Keratinocyte (primary cell): ENCODE measurements around the gene AP4B1. TPM values are rescaled to one million over a fixed set of nuclear protein-coding genes. Genes with fewer than 3 reads are reported as not detected.

Experiments used
- DNase-seq: peaks from one replicate; pipeline ENCODE4 v3.0.0-alpha.2; 2011; ENCODE audit warnings: low read depth, missing footprints, low spot score
- FAIRE-seq: peaks from 2 replicates; lab custom pipeline; 2011; peaks lifted over from hg19 to GRCh38; lab: Jason Lieb, UNC
- H2AFZ ChIP-seq: 2 replicates; pipeline ENCODE4 v1.6.0; 2012; ENCODE audit warnings: low read length, control low read depth, inconsistent platforms; ENCODE audit not compliant: control insufficient read depth
- H3K27ac ChIP-seq: 2 replicates; pipeline ENCODE4 v1.5.1; 2011; ENCODE audit warnings: low read length; ENCODE audit not compliant: control insufficient read depth, insufficient read depth
- H3K27me3 ChIP-seq: 3 replicates; pipeline ENCODE4 v1.6.0; 2011; ENCODE audit warnings: low read length; ENCODE audit not compliant: control insufficient read depth, insufficient read depth; ENCODE audit errors: extremely low read depth
- H3K36me3 ChIP-seq, 2 experiments: 2 replicates in 1 of 2; 3 replicates in 1 of 2; pipeline ENCODE4 v1.5.1; 2011; ENCODE audit warnings: low read length in 2 of 2, mild to moderate bottlenecking in 1 of 2; ENCODE audit not compliant: control insufficient read depth in 2 of 2, insufficient read depth in 2 of 2; ENCODE audit errors: extremely low read depth in 1 of 2
- H3K4me1 ChIP-seq: 3 replicates; pipeline ENCODE4 v1.5.1; 2011; ENCODE audit warnings: low read length; ENCODE audit not compliant: control insufficient read depth, insufficient read depth; ENCODE audit errors: extremely low read depth
- H3K4me2 ChIP-seq: 3 replicates; pipeline ENCODE4 v1.6.0; 2011; ENCODE audit warnings: low read depth, low read length; ENCODE audit not compliant: control insufficient read depth, insufficient read depth; ENCODE audit errors: extremely low read depth
- H3K4me3 ChIP-seq, 3 experiments: fragments of 200-600 bp in 1 of 3; sonication (generic) in 1 of 3; 2 replicates in 2 of 3; 3 replicates in 1 of 3; pipeline ENCODE4 v1.5.1; 2011 to 2016; ENCODE audit warnings: low read length in 3 of 3, mild to moderate bottlenecking in 3 of 3, control low read depth in 2 of 3, inconsistent platforms in 1 of 3, low read depth in 1 of 3, mixed read lengths in 1 of 3, mixed run types in 1 of 3, moderate library complexity in 1 of 3; ENCODE audit not compliant: control insufficient read depth in 2 of 3, insufficient read depth in 2 of 3; ENCODE audit errors: extremely low read depth in 1 of 3
- H3K79me2 ChIP-seq: 2 replicates; pipeline ENCODE4 v1.6.0; 2012; ENCODE audit warnings: low read length; ENCODE audit not compliant: control insufficient read depth, insufficient read depth
- H3K9ac ChIP-seq: 3 replicates; pipeline ENCODE4 v1.6.0; 2011; ENCODE audit warnings: low read length; ENCODE audit not compliant: control insufficient read depth, insufficient read depth; ENCODE audit errors: extremely low read depth
- H3K9me1 ChIP-seq: 3 replicates; pipeline ENCODE4 v1.6.0; 2011; ENCODE audit warnings: low read length; ENCODE audit not compliant: control insufficient read depth, insufficient read depth; ENCODE audit errors: extremely low read depth
- H3K9me3 ChIP-seq: 2 replicates; pipeline ENCODE4 v1.5.1; 2012; ENCODE audit warnings: low read depth, low read length; ENCODE audit not compliant: control insufficient read depth
- H4K20me1 ChIP-seq: 3 replicates; pipeline ENCODE4 v1.6.0; 2011; ENCODE audit warnings: low read length; ENCODE audit not compliant: control insufficient read depth, insufficient read depth; ENCODE audit errors: extremely low read depth
- EZH2 ChIP-seq: IDR thresholded peaks from one replicate; pipeline ENCODE4 v1.6.1; 2012; ENCODE audit warnings: inconsistent platforms, mild to moderate bottlenecking, low read length, moderate library complexity
- dilution Hi-C: fragments of 300-500 bp; cut with MboI; formaldehyde crosslinking; loops from one replicate; pipeline ENCODE4 v1.7.0; 2020; ENCODE audit warnings: low sequenced_read_pairs; ENCODE audit not compliant: extremely low pct_ligation_motif_present
- polyA plus RNA-seq, 5 experiments: library from polyadenylated mRNA; depleted of rRNA in 3 of 5; stranded (reverse) in 3 of 5; stranded (forward) in 1 of 5; unstranded in 1 of 5; fragments of >200 nt; gene quantifications; 1 replicate in 1 of 5; 2 replicates in 3 of 5; 3 replicates in 1 of 5; pipeline versions ENCODE4 v1.2.1 to v1.2.3, GENCODE V29; 2011 to 2012; ENCODE audit warnings: missing spikeins in 2 of 5, low read depth in 1 of 5, low replicate concordance in 1 of 5
- TF ChIP-seq, protein P1 (sequence below), 3 experiments: IDR thresholded peaks in 1 of 3; conservative IDR thresholded peaks in 1 of 3; optimal IDR thresholded peaks in 1 of 3; 2 replicates in 2 of 3; 3 replicates in 1 of 3; pipeline versions ENCODE3 to v1.5.1; 2011; ENCODE audit warnings: low read length in 3 of 3, mild to moderate bottlenecking in 3 of 3, moderate library complexity in 2 of 3, control low read depth in 1 of 3, inconsistent platforms in 1 of 3; ENCODE audit not compliant: insufficient read depth in 2 of 3; ENCODE audit errors: extremely low read depth in 1 of 3

The AP4B1 gene
- polyA plus RNA-seq, 1 donor (not counting 4 experiments of a cell fraction or from before 2014, with no cell fraction given), result 16.5 TPM

DNA sequence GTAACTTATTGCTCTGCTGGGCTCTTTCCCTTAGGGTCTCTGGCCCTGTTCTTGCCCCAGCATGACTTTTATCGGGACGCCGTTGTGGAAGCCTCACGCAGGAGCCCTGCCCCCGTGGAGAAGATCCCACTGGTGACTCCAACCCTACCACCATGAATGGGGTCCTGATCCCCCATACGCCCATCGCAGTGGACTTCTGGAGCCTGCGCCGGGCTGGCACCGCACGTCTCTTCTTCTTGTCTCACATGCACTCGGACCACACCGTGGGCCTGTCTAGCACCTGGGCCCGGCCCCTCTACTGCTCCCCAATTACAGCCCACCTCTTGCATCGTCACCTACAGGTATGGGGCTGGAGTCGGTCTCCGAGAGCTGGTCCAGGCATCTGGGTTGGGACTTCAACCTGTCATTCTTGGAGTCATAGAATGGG lies 849 bp upstream of the AP4B1 start:
- H3K27ac ChIP-seq, result peak overlapping the region; percentile 76
- TF ChIP-seq EZH2, result no peak
- TF ChIP-seq, protein P1, sequence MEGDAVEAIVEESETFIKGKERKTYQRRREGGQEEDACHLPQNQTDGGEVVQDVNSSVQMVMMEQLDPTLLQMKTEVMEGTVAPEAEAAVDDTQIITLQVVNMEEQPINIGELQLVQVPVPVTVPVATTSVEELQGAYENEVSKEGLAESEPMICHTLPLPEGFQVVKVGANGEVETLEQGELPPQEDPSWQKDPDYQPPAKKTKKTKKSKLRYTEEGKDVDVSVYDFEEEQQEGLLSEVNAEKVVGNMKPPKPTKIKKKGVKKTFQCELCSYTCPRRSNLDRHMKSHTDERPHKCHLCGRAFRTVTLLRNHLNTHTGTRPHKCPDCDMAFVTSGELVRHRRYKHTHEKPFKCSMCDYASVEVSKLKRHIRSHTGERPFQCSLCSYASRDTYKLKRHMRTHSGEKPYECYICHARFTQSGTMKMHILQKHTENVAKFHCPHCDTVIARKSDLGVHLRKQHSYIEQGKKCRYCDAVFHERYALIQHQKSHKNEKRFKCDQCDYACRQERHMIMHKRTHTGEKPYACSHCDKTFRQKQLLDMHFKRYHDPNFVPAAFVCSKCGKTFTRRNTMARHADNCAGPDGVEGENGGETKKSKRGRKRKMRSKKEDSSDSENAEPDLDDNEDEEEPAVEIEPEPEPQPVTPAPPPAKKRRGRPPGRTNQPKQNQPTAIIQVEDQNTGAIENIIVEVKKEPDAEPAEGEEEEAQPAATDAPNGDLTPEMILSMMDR (optimal IDR thresholded peaks at IDR 0.05 in 1 of 3, IDR thresholded peaks at IDR 0.05 in 1 of 3, conservative IDR thresholded peaks at IDR 0.05 in 1 of 3; ENCODE audit: extremely low read depth in 1 of 3, insufficient read depth in 2 of 3, low read length in 3 of 3), result no peak
- no peak for DNase-seq
- H3K27me3 ChIP-seq, result no peaks in the 10 kb centered on the region
- H3K4me2 ChIP-seq, result peak overlapping the region; percentile 95
- H3K79me2 ChIP-seq, result peaks cover 16% of the 10 kb centered on the region
- peaks cover 3 to 15% of the 10 kb centered on the region in 2 experiments for H3K36me3 ChIP-seq
- H3K4me1 ChIP-seq, result peaks cover 14% of the 10 kb centered on the region
- FAIRE-seq, result no peak
- no peaks in the 10 kb centered on the region for H3K9me3 ChIP-seq
- dilution Hi-C loops, result no loop called here
- H3K9ac ChIP-seq, result peak overlapping the region; percentile 91
- H2AFZ ChIP-seq, result peak overlapping the region; percentile 98
- H3K4me3 ChIP-seq, result peak overlapping the region; percentile 67 to 98 (median 86)
- H4K20me1 ChIP-seq, result no peaks in the 10 kb centered on the region
- no peaks in the 10 kb centered on the region for H3K9me1 ChIP-seq

DNA sequence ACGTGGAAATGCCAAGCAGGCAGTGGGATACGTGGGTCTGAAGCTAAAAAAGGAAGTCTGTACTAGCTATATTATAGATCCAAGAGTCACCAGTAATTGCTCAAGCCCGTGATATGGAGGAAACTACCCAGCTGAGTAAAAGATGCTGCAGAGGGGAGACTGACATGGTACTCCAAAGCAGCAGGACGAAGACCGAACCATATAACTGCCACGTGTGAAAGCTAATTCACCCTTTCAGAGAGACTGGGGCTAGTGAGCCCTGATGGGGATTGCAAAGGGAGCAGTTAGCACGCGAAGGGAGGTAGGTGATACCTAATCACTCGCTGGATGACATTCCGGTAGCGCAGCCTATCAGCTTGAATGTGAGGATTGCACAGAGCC lies 316 bp downstream of the AP4B1 start:
- H3K79me2 ChIP-seq, result peaks cover 16% of the 10 kb centered on the region
- H3K4me1 ChIP-seq, result peaks cover 14% of the 10 kb centered on the region
- dilution Hi-C loops, result no loop called here
- TF ChIP-seq EZH2, result no peak
- TF ChIP-seq, protein P1 (optimal IDR thresholded peaks at IDR 0.05 in 1 of 3, IDR thresholded peaks at IDR 0.05 in 1 of 3, conservative IDR thresholded peaks at IDR 0.05 in 1 of 3; ENCODE audit: extremely low read depth in 1 of 3, insufficient read depth in 2 of 3, low read length in 3 of 3), result no peak
- H3K27me3 ChIP-seq, result no peaks in the 10 kb centered on the region
- FAIRE-seq (no peak), DNase-seq (no peak)
- H3K9me1 ChIP-seq, result no peaks in the 10 kb centered on the region
- H3K9ac ChIP-seq, result peak overlapping the region; percentile 82
- H4K20me1 ChIP-seq, result no peaks in the 10 kb centered on the region
- peaks cover 6 to 13% of the 10 kb centered on the region in 2 experiments for H3K36me3 ChIP-seq
- peak overlapping the region; percentile 92 for H2AFZ ChIP-seq
- peak overlapping the region; percentile 66 to 84 (median 67) for H3K4me3 ChIP-seq
- peak overlapping the region; percentile 86 for H3K27ac ChIP-seq
- no peaks in the 10 kb centered on the region for H3K9me3 ChIP-seq
- H3K4me2 ChIP-seq, result peak overlapping the region; percentile 89
